ENCODE data around the gene ADCYAP1R1.

The ADCYAP1R1 gene

DNA sequence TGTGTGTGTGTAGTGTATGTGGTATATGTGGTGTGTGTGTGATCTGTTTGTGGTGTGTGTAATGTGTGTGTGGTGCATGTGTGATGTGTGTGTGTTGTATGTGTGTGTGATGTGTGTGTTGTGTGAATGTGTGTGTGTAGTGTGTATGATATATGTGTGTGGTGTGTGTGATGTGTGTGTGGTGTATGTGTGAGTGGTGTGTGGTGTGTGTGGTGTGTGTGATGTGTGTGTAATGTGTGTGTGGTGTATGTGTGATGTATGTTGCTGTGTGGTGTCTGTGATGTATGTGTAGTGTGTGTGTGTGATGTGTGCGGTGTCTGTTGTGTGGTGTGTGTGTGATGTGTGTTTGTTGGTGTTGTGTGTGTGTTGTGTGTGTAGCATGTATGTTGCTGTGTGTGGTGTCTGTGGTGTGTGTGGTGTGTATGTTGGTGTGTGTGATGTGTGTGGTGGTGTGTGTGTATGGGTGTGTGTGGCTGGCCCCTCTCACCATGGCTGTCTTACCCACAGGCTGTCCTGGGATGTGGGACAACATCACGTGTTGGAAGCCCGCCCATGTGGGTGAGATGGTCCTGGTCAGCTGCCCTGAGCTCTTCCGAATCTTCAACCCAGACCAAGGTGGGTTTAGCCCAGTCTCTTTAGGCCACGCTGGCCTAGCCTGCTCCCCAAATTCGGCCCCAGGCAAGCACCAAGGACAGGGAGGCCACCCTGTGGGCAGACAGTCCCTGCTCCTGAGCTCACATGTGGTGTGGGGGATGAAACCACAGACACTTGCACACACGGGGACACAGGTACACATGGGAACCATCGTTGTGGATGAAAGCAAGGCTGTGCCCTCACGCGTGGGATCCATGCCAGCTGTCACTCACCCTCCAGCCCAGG is 25.6 kb downstream of the ADCYAP1R1 start:
- Histone ChIP-seq H3K14ac (ENCODE audit: low read length) (peak overlapping the region; percentile 43), H2BK5ac (ENCODE audit: low read length) (no peak overlapping the region), H2BK15ac (ENCODE audit: low read length) (peak overlapping the region; percentile 32), H3K9me3 (replicated peaks in 1 of 2; ENCODE audit: control insufficient read depth in 2 of 2, insufficient read depth in 1 of 2, low read depth in 1 of 2, low read length in 2 of 2) (peaks cover 0 to 8% of the 10 kb centered on the region in 2 donors), H4K8ac (ENCODE audit: low read depth, low read length) (peak overlapping the region; percentile 68), H3K4ac (ENCODE audit: low read length) (peak overlapping the region; percentile 66), H2AFZ (ENCODE audit: low read length) (no peak overlapping the region), H3K23ac (ENCODE audit: low read depth, low read length, poor library complexity) (peak overlapping the region; percentile 86), H3K4me1 (ENCODE audit: control insufficient read depth in 2 of 2, insufficient read depth in 1 of 2, low read depth in 1 of 2, low read length in 2 of 2) (peaks cover 0 to 4% of the 10 kb centered on the region in 2 donors), H3K36me3 (replicated peaks in 1 of 2; ENCODE audit: control insufficient read depth in 2 of 2, insufficient read depth in 2 of 2, low read length in 2 of 2) (peaks cover 0 to 3% of the 10 kb centered on the region in 2 donors), H2AK5ac (ENCODE audit: low read depth, low read length) (peak overlapping the region; percentile 51), H3K4me3 (ENCODE audit: low read length in 2 of 2) (peak overlapping the region in 1 of 2 donors; percentile 66), H2BK120ac (ENCODE audit: low read depth, low read length) (no peak overlapping the region), H4K91ac (ENCODE audit: low read depth, low read length, poor library complexity) (no peak overlapping the region), H3K27me3 (ENCODE audit: control insufficient read depth in 3 of 3, insufficient read depth in 3 of 3, low read depth in 1 of 3, low read length in 3 of 3) (no peaks in the 10 kb centered on the region), H3K9ac (ENCODE audit: low read depth, low read length, poor library complexity) (peak overlapping the region; percentile 64), H3K79me1 (ENCODE audit: low read depth, low read length) (peaks cover 3% of the 10 kb centered on the region), H2BK12ac (ENCODE audit: low read length) (peak overlapping the region; percentile 63), H3K18ac (ENCODE audit: low read length) (peak overlapping the region; percentile 29), H3K27ac (replicated peaks; ENCODE audit: low read length) (no peak overlapping the region), H3K4me2 (ENCODE audit: insufficient read depth, low read length, poor library complexity, severe bottlenecking) (no peak overlapping the region)
- 100% methylated on average over 1 of the region's 10 CpGs; no CpG with 5 or more reads in 1 of the 2 donors for WGBS, 2 donors (ENCODE audit: extremely low coverage in 2 of 2, insufficient read length in 2 of 2, insufficient replicate concordance in 1 of 2)
- no peak for DNase-seq (ENCODE audit: low spot score)

DNA sequence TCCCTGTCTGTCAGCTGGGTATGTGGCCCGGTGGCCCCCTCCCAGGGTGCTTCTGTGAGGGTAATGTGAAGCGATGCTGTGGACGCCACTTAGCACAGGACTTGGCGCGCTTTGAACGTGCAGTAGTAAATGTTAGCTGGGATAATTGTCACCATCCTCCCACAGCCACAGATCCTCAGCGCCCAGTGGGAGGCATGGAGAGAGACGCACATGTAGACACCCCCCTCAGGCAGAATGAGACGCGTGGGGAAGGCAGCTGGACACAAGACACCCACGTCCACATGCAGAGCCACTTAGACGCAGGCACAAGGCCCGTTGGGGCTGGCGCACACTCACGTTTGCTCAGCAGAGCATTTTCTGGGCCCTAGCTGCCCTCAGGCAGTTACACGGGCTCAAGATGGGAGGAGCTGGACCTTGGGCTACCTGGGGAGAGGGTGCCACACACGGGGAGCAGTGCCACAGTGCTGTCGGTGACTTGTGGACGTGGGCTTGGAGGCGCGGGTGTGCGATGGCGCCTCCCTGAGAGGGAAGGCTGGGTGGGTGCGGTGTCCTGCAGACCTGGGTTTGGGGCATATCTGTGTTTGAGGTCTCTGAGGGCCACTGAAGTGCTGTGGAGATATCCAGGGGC is 26.4 kb downstream of the ADCYAP1R1 start:
- Histone ChIP-seq H3K27me3 (ENCODE audit: control insufficient read depth in 3 of 3, insufficient read depth in 3 of 3, low read depth in 1 of 3, low read length in 3 of 3) (no peaks in the 10 kb centered on the region), H3K36me3 (replicated peaks in 1 of 2; ENCODE audit: control insufficient read depth in 2 of 2, insufficient read depth in 2 of 2, low read length in 2 of 2) (peaks cover 0 to 3% of the 10 kb centered on the region in 2 donors), H4K91ac (ENCODE audit: low read depth, low read length, poor library complexity) (no peak overlapping the region), H2BK12ac (ENCODE audit: low read length) (no peak overlapping the region), H2BK15ac (ENCODE audit: low read length) (peak overlapping the region; percentile 32), H3K23ac (ENCODE audit: low read depth, low read length, poor library complexity) (peak overlapping the region; percentile 86), H2AFZ (ENCODE audit: low read length) (no peak overlapping the region), H2AK5ac (ENCODE audit: low read depth, low read length) (peak overlapping the region; percentile 51), H4K8ac (ENCODE audit: low read depth, low read length) (no peak overlapping the region), H3K14ac (ENCODE audit: low read length) (peak overlapping the region; percentile 17), H2BK5ac (ENCODE audit: low read length) (no peak overlapping the region), H3K4me1 (ENCODE audit: control insufficient read depth in 2 of 2, insufficient read depth in 1 of 2, low read depth in 1 of 2, low read length in 2 of 2) (peaks cover 0 to 4% of the 10 kb centered on the region in 2 donors), H2BK120ac (ENCODE audit: low read depth, low read length) (no peak overlapping the region), H3K4ac (ENCODE audit: low read length) (no peak overlapping the region), H3K4me2 (ENCODE audit: insufficient read depth, low read length, poor library complexity, severe bottlenecking) (no peak overlapping the region), H3K79me1 (ENCODE audit: low read depth, low read length) (peaks cover 3% of the 10 kb centered on the region), H3K18ac (ENCODE audit: low read length) (peak overlapping the region; percentile 60), H3K27ac (replicated peaks; ENCODE audit: low read length) (no peak overlapping the region), H3K9me3 (replicated peaks in 1 of 2; ENCODE audit: control insufficient read depth in 2 of 2, insufficient read depth in 1 of 2, low read depth in 1 of 2, low read length in 2 of 2) (peaks cover 0 to 8% of the 10 kb centered on the region in 2 donors), H3K9ac (ENCODE audit: low read depth, low read length, poor library complexity) (no peak overlapping the region), H3K4me3 (ENCODE audit: low read length in 2 of 2) (no peak overlapping the region)
- no CpG with 5 or more reads among the region's 24 CpGs for WGBS, 2 donors (ENCODE audit: extremely low coverage in 2 of 2, insufficient read length in 2 of 2, insufficient replicate concordance in 1 of 2)
- no peak for DNase-seq (ENCODE audit: low spot score)

DNA sequence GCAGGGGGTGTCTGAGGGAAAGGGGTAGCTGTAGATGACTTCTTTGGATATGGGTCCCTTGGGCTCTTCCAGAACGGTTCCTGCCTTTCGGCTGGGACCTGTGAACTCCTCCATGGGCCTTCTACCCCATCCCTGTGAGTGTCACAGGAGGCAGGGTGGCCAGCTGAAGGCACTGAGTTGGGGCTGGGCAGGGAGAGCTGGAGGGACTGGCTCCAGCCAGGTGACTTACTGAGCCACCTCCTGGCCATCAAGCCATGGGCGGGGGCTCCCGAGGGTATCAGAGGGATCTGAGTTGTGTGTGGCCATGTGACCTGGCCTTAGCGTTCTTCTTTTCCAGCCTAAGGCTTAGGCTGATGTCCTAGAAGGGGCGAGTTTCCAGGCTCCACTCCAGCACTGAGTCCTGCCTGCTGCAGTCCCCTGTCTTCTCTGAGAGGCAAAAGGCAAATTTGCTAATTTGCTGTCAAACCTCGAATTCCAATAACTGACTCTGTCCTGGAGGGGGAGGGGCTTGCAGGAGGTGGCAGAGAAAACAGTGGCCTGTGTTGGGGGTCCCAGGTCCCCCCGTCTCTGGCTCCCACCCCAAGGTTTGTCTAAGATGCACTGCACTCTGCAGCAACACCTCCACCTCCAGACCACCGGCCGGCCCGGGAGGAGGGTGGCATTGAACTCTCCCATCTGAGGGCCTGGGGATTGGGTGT is 27.2 kb downstream of the ADCYAP1R1 start:
- no peak overlapping the region for H2BK12ac ChIP-seq (ENCODE audit: low read length)
- H3K4me3 ChIP-seq (ENCODE audit: low read length in 2 of 2) = no peak overlapping the region
- peaks cover 0 to 3% of the 10 kb centered on the region in 2 donors for H3K36me3 ChIP-seq (replicated peaks in 1 of 2; ENCODE audit: control insufficient read depth in 2 of 2, insufficient read depth in 2 of 2, low read length in 2 of 2)
- no peak overlapping the region for H2AK5ac ChIP-seq (ENCODE audit: low read depth, low read length)
- peak overlapping the region; percentile 64 for H3K9ac ChIP-seq (ENCODE audit: low read depth, low read length, poor library complexity)
- no peak overlapping the region for H3K14ac ChIP-seq (ENCODE audit: low read length)
- no peak overlapping the region for H2AFZ ChIP-seq (ENCODE audit: low read length)
- H2BK15ac ChIP-seq (ENCODE audit: low read length) = no peak overlapping the region
- no peak overlapping the region for H2BK120ac ChIP-seq (ENCODE audit: low read depth, low read length)
- H4K8ac ChIP-seq (ENCODE audit: low read depth, low read length) = no peak overlapping the region
- no peak overlapping the region for H2BK5ac ChIP-seq (ENCODE audit: low read length)
- no peak overlapping the region for H4K91ac ChIP-seq (ENCODE audit: low read depth, low read length, poor library complexity)
- H3K4me2 ChIP-seq (ENCODE audit: insufficient read depth, low read length, poor library complexity, severe bottlenecking) = no peak overlapping the region
- H3K4ac ChIP-seq (ENCODE audit: low read length) = no peak overlapping the region
- peaks cover 0 to 8% of the 10 kb centered on the region in 2 donors for H3K9me3 ChIP-seq (replicated peaks in 1 of 2; ENCODE audit: control insufficient read depth in 2 of 2, insufficient read depth in 1 of 2, low read depth in 1 of 2, low read length in 2 of 2)
- peaks cover 3% of the 10 kb centered on the region for H3K79me1 ChIP-seq (ENCODE audit: low read depth, low read length)
- no peaks in the 10 kb centered on the region for H3K27me3 ChIP-seq (ENCODE audit: control insufficient read depth in 3 of 3, insufficient read depth in 3 of 3, low read depth in 1 of 3, low read length in 3 of 3)
- no peak overlapping the region for H3K23ac ChIP-seq (ENCODE audit: low read depth, low read length, poor library complexity)
- H3K4me1 ChIP-seq (ENCODE audit: control insufficient read depth in 2 of 2, insufficient read depth in 1 of 2, low read depth in 1 of 2, low read length in 2 of 2) = peaks cover 0 to 4% of the 10 kb centered on the region in 2 donors
- no peak for DNase-seq (ENCODE audit: low spot score)
- no peak overlapping the region for H3K27ac ChIP-seq (replicated peaks; ENCODE audit: low read length)
- no CpG with 5 or more reads among the region's 11 CpGs for WGBS, 2 donors (ENCODE audit: extremely low coverage in 2 of 2, insufficient read length in 2 of 2, insufficient replicate concordance in 1 of 2)
- no peak overlapping the region for H3K18ac ChIP-seq (ENCODE audit: low read length)

Measured in neuronal stem cell (in vitro differentiated cells).